Type B pancreatic cell (in vitro differentiated cells): ENCODE measurements around the gene UPF3B. TPM values are rescaled to one million over a fixed set of nuclear protein-coding genes. Genes with fewer than 3 reads are reported as not detected.
"Not testable (repeated sequence)": the region's sequence is repeated elsewhere in the genome, so short reads cannot be mapped to it uniquely, and the experiment has no call there.

Experiments
- DNase-seq: peaks from one replicate; pipeline ENCODE4 v3.0.0; 2021; ENCODE audit warnings: mixed read lengths; ENCODE audit not compliant: unreplicated experiment; ENCODE audit errors: extremely low spot score
- H3K27ac Mint-ChIP-seq: 2 replicates; pipeline ENCODE4 v1.8.0; 2021; ENCODE audit warnings: mild to moderate bottlenecking, mixed read lengths
- H3K27me3 Mint-ChIP-seq: 2 replicates; pipeline ENCODE4 v1.8.0; 2021; ENCODE audit warnings: mixed read lengths
- H3K36me3 Mint-ChIP-seq: 2 replicates; pipeline ENCODE4 v1.8.0; 2021; ENCODE audit warnings: mixed read lengths
- H3K4me1 Mint-ChIP-seq: one replicate; pipeline ENCODE4 v1.8.0; 2021; ENCODE audit warnings: mixed read lengths; ENCODE audit not compliant: unreplicated experiment
- H3K4me3 Mint-ChIP-seq: 2 replicates; pipeline ENCODE4 v1.8.0; 2021; ENCODE audit warnings: mild to moderate bottlenecking, mixed read lengths
- H3K9me3 Mint-ChIP-seq: 2 replicates; pipeline ENCODE4 v1.8.0; 2021; ENCODE audit warnings: mixed read lengths
- long read RNA-seq: library from polyadenylated mRNA; unstranded; transcript quantifications from one replicate; pipeline ENCODE4 v2.0.0, GENCODE V29; 2020
- total RNA-seq: library from RNA; stranded (reverse); gene quantifications from 2 replicates; pipeline ENCODE4 v1.2.1, GENCODE V29; 2021; ENCODE audit warnings: low replicate concordance
- TF ChIP-seq, protein P1 (sequence below): fragments of 200-600 bp; sonication (generic); conservative IDR thresholded peaks from 2 replicates; pipeline ENCODE4 v1.5.0; 2021; ENCODE audit warnings: antibody characterized with exemption, mild to moderate bottlenecking

Gene UPF3B
- 12.4 and 16.4 TPM in 2 replicates for total RNA-seq
- long read RNA-seq, partial matches to known transcripts: 21 of 23 reads
- long read RNA-seq, other reads (novel, unspliced or antisense): 2 of 23 reads

DNA sequence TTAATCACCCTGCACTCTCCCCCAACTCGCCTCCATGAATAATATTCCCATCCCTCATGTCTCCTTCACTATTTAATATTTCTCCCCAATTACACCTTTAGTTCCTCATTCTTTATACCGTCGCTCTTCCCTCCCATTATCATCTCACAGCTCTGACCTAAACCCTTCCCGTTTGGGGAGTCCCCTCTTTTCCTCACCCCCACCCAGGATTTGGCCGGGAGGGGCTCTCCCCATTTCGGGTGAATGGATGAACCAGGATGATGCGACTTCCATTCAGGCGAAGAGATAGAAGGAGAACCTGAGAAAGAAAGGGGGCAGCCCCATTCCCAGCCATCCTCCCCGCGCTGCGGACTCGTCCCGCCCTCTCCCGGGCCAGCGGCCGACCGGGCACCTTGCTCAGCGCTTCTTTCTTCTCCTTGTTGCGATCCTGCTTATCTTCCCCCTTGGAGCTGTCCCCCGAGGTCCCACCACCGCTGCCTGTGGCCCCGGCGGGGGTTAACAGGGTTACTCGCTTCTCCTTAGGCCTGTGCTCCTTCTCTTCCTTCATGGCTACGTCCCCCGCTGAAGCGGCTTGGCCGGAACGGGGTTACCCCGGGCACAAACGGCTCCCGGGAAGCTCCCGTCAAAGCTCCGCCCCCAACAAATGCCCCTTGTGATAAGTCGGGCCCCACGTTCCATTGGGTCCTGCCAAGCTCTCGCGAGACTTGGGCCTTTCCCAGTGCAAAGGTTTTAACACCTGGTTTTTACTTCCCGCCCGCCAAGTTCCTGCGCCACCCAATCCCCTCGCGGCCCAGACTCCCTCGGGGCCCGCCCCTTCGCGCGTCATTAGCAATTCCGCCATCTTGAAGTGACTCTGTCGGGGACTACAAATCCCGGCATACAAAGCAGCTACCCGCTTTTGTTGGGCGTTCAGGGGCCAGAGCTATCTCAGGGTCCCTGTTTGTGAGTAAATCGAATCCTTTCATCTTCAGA lies at the start of gene UPF3B:
Gene UPF3B, minus strand, starts transcription at position 582 of the 972 bp plus-strand sequence. Its CDS starts 35 bp downstream, at position 547.
- TF ChIP-seq, protein P1, sequence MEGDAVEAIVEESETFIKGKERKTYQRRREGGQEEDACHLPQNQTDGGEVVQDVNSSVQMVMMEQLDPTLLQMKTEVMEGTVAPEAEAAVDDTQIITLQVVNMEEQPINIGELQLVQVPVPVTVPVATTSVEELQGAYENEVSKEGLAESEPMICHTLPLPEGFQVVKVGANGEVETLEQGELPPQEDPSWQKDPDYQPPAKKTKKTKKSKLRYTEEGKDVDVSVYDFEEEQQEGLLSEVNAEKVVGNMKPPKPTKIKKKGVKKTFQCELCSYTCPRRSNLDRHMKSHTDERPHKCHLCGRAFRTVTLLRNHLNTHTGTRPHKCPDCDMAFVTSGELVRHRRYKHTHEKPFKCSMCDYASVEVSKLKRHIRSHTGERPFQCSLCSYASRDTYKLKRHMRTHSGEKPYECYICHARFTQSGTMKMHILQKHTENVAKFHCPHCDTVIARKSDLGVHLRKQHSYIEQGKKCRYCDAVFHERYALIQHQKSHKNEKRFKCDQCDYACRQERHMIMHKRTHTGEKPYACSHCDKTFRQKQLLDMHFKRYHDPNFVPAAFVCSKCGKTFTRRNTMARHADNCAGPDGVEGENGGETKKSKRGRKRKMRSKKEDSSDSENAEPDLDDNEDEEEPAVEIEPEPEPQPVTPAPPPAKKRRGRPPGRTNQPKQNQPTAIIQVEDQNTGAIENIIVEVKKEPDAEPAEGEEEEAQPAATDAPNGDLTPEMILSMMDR: no peak
- Mint-ChIP-seq H3K4me1 (no peaks in the 10 kb centered on the region), H3K27ac (peak within 1 kb of the TSS; percentile 100), H3K9me3 (no peaks in the 10 kb centered on the region), H3K27me3 (no peaks in the 10 kb centered on the region), H3K4me3 (peak within 1 kb of the TSS; percentile 99), H3K36me3 (peaks cover 10% of the 10 kb centered on the region)
- peak; percentile 92 for DNase-seq

- TF ChIP-seq, protein P1: no peak
Observed at GRCh38 chrX:119900976-119901375, 48.2 kb upstream of the UPF3B start.

DNA sequence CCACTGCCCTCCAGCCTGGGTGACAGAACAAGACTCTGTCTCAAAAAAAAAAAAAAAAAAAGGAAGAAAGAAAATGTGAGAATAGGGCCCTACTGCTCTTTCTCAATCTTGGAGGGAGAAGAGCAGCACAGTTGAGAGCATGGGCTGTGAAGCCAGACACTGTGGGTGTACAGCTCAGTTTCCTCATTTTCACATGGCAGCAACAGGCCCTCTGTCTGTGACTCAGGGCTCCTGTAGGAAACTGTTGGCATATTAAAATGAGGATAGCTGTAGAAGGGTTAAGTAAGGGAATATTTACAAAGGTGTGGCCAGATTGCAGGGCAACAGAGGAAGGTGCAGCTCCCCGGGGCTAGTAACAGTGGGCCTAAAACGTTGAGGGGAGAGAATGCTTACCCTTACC lies 46.4 kb upstream of the UPF3B start:
- Mint-ChIP-seq H3K4me1 (no peaks in the 10 kb centered on the region), H3K27ac (no peak overlapping the region), H3K27me3 (no peaks in the 10 kb centered on the region), H3K9me3 (no peaks in the 10 kb centered on the region), H3K4me3 (no peak overlapping the region), H3K36me3 (no peaks in the 10 kb centered on the region)
- TF ChIP-seq, protein P1: no peak
- DNase-seq: no peak

More at GRCh38 chrX:119900976-119901375, 48.2 kb upstream of the UPF3B start:
- Mint-ChIP-seq H3K4me1 (no peaks in the 10 kb centered on the region), H3K36me3 (no peaks in the 10 kb centered on the region), H3K27me3 (no peaks in the 10 kb centered on the region), H3K27ac (no peak overlapping the region), H3K9me3 (no peaks in the 10 kb centered on the region), H3K4me3 (no peak overlapping the region)
- no peak for DNase-seq

DNA sequence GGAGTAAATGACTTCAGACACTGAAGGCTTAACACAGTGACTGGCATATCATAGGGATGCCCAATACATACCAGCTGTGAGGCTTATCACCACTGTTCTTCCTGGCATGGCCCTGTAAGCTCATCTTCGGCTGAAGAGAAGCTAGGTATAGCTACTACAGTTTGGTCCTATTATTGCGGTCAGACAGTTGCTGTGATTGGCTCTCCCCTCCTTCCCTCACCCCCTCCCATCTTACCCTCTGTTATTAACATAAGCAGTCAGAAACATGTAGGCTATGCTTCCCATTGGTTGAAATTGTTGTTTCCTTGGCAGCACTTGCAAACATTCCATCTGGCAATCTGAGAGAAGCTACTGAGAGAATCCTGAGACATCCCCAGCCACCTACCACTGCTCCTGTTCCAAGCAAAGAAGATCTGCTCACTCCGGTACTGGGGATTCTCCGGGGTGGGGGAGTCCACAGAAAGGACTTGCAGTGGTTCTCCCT lies 43.1 kb upstream of the UPF3B start, which contains the start of gene AKAP14:
Gene AKAP14, plus strand, starts transcription at position 51 of the 484 bp plus-strand sequence. CDS start 7,331 bp downstream, outside the sequence.
- no peak for DNase-seq
- no peaks in the 10 kb centered on the region for H3K4me1 Mint-ChIP-seq
- no peak within 1 kb of the TSS for H3K27ac Mint-ChIP-seq
- no peaks in the 10 kb centered on the region for H3K9me3 Mint-ChIP-seq
- H3K4me3 Mint-ChIP-seq: no peak within 1 kb of the TSS
- no peaks in the 10 kb centered on the region for H3K36me3 Mint-ChIP-seq
- TF ChIP-seq, protein P1: no peak
- no peaks in the 10 kb centered on the region for H3K27me3 Mint-ChIP-seq

- H3K27me3 Mint-ChIP-seq, H3K36me3 Mint-ChIP-seq, H3K27ac Mint-ChIP-seq, H3K9me3 Mint-ChIP-seq, H3K4me1 Mint-ChIP-seq, H3K4me3 Mint-ChIP-seq, DNase-seq: not testable (repeated sequence)
Observed at GRCh38 chrX:119891961-119892692, 39.4 kb upstream of the UPF3B start.

GRCh38 chrX:119890626-119891025 lies 37.9 kb upstream of the UPF3B start:
- H3K27ac Mint-ChIP-seq, H3K4me3 Mint-ChIP-seq: not testable (repeated sequence)

More at GRCh38 chrX:119890626-119891025, 37.9 kb upstream of the UPF3B start:
- not testable (repeated sequence) for H3K36me3 Mint-ChIP-seq, DNase-seq, H3K4me1 Mint-ChIP-seq, H3K27me3 Mint-ChIP-seq, H3K9me3 Mint-ChIP-seq
